Loucy (cell line): ENCODE results near the gene FBXL19.

Experiments used
- H2AFZ ChIP-seq: fragments of 200-600 bp; sonication (generic); 2 replicates; pipeline ENCODE4 v1.6.0; 2016; ENCODE audit warnings: antibody characterized with exemption, mild to moderate bottlenecking, low read length, moderate library complexity
- H3F3A ChIP-seq: fragments of 200-600 bp; 2 replicates; pipeline ENCODE4 v1.6.0; 2016; ENCODE audit warnings: antibody characterized with exemption, low read depth, mild to moderate bottlenecking
- H3K27me3 ChIP-seq: fragments of 200-600 bp; sonication (generic); 2 replicates; pipeline ENCODE4 v1.6.1; 2014; ENCODE audit warnings: low read length, mild to moderate bottlenecking; ENCODE audit not compliant: insufficient read depth, poor library complexity, severe bottlenecking
- H3K36me3 ChIP-seq: fragments of 200-600 bp; sonication (generic); 2 replicates; pipeline ENCODE4 v1.6.1; 2016; ENCODE audit warnings: low read length; ENCODE audit not compliant: insufficient read depth
- H3K4me1 ChIP-seq: fragments of 200-600 bp; sonication (generic); 2 replicates; pipeline ENCODE4 v1.5.1; 2014; ENCODE audit warnings: low read length, mild to moderate bottlenecking; ENCODE audit not compliant: insufficient read depth, poor library complexity, severe bottlenecking
- H3K4me2 ChIP-seq: fragments of 200-600 bp; sonication (generic); 2 replicates; pipeline ENCODE4 v1.6.0; 2014; ENCODE audit warnings: antibody characterized with exemption, low read length, low read depth, mild to moderate bottlenecking; ENCODE audit not compliant: poor library complexity, severe bottlenecking
- H3K4me3 ChIP-seq: fragments of 200-600 bp; sonication (generic); 2 replicates; pipeline ENCODE4 v1.5.1; 2014; ENCODE audit warnings: low read length, mild to moderate bottlenecking, mixed read lengths; ENCODE audit not compliant: poor library complexity, severe bottlenecking
- H3K79me2 ChIP-seq: fragments of 200-600 bp; sonication (generic); 2 replicates; pipeline ENCODE4 v1.6.1; 2014; ENCODE audit warnings: low read length; ENCODE audit not compliant: insufficient read depth
- H3K9ac ChIP-seq: fragments of 200-600 bp; sonication (generic); 2 replicates; pipeline ENCODE4 v1.6.0; 2014; ENCODE audit warnings: mild to moderate bottlenecking, low read depth, low read length, moderate library complexity; ENCODE audit not compliant: poor library complexity, severe bottlenecking
- H3K9me2 ChIP-seq: fragments of 200-600 bp; sonication (generic); replicated peaks from 2 replicates; pipeline ENCODE4 v1.6.1; 2016; ENCODE audit warnings: low read depth, low read length, mixed read lengths
- H3K9me3 ChIP-seq: fragments of 200-600 bp; sonication (generic); 2 replicates; pipeline ENCODE4 v1.6.1; 2014; ENCODE audit warnings: mild to moderate bottlenecking, antibody characterized with exemption, low read length, low read depth; ENCODE audit not compliant: insufficient read depth
- H4K20me1 ChIP-seq: fragments of 200-600 bp; sonication (generic); 2 replicates; pipeline ENCODE4 v1.6.0; 2014; ENCODE audit warnings: antibody characterized with exemption, low read length, mild to moderate bottlenecking; ENCODE audit not compliant: insufficient read depth, poor library complexity, severe bottlenecking
- CTCF ChIP-seq: fragments of 200-600 bp; sonication (generic); conservative IDR thresholded peaks from 2 replicates; pipeline ENCODE4 v1.5.1; 2014; ENCODE audit warnings: mild to moderate bottlenecking, antibody characterized with exemption, low read length
- EZH2phosphoT487 ChIP-seq: fragments of 200-600 bp; IDR thresholded peaks from 2 replicates; pipeline ENCODE4 v1.6.1; 2018; ENCODE audit warnings: antibody characterized with exemption, mild to moderate bottlenecking, moderate library complexity, borderline replicate concordance

Gene FBXL19

GRCh38 chr16:30895627-30896260 is 27.6 kb upstream of the FBXL19 start:
- no peak overlapping the region for H3K9ac ChIP-seq
- H3F3A ChIP-seq: peaks cover 15% of the 10 kb centered on the region; the same call in 1 of the 2 replicates
- peaks cover 6% of the 10 kb centered on the region for H4K20me1 ChIP-seq
- no peak overlapping the region for H3K4me2 ChIP-seq
- no peak overlapping the region for H2AFZ ChIP-seq
- peaks cover 27% of the 10 kb centered on the region for H3K4me1 ChIP-seq
- H3K9me3 ChIP-seq: no peaks in the 10 kb centered on the region
- H3K36me3 ChIP-seq: no peaks in the 10 kb centered on the region
- H3K9me2 ChIP-seq: no peaks in the 10 kb centered on the region
- H3K4me3 ChIP-seq: no peak overlapping the region
- TF ChIP-seq CTCF (no peak), EZH2phosphoT487 (no peak)
- H3K79me2 ChIP-seq: peaks cover 13% of the 10 kb centered on the region
- H3K27me3 ChIP-seq: no peaks in the 10 kb centered on the region

- Histone ChIP-seq H3K79me2 (peaks cover 13% of the 10 kb centered on the region), H3K4me2 (peak within 1 kb of the TSS; percentile 46), H4K20me1 (peaks cover 6% of the 10 kb centered on the region), H3F3A (peaks cover 15% of the 10 kb centered on the region; the same call in 1 of the 2 replicates), H3K9me2 (no peaks in the 10 kb centered on the region), H3K9me3 (no peaks in the 10 kb centered on the region), H2AFZ (peak within 1 kb of the TSS; percentile 75), H3K4me3 (peak within 1 kb of the TSS; percentile 46), H3K4me1 (peaks cover 30% of the 10 kb centered on the region), H3K9ac (peak within 1 kb of the TSS; percentile 41), H3K27me3 (no peaks in the 10 kb centered on the region), H3K36me3 (no peaks in the 10 kb centered on the region)
- TF ChIP-seq CTCF (no peak), EZH2phosphoT487 (no peak)
Measured at GRCh38 chr16:30896261-30896888, 27.0 kb upstream of the FBXL19 start, which contains the start of gene CTF1. Gene CTF1 (plus strand): TSS chr16:30896614. CDS start chr16:30896644, 30 bp downstream.

- peak overlapping the region; percentile 46 for H3K4me3 ChIP-seq
- peak overlapping the region; percentile 46 for H3K4me2 ChIP-seq
- H3K79me2 ChIP-seq: peaks cover 13% of the 10 kb centered on the region
- no peak for TF ChIP-seq CTCF
- no peak for TF ChIP-seq EZH2phosphoT487
- no peaks in the 10 kb centered on the region for H3K9me2 ChIP-seq
- no peaks in the 10 kb centered on the region for H3K36me3 ChIP-seq
- H3K4me1 ChIP-seq: peaks cover 33% of the 10 kb centered on the region
- no peaks in the 10 kb centered on the region for H3K27me3 ChIP-seq
- peaks cover 15% of the 10 kb centered on the region; the same call in 1 of the 2 replicates for H3F3A ChIP-seq
- peak overlapping the region; percentile 75 for H2AFZ ChIP-seq
- H3K9ac ChIP-seq: peak overlapping the region; percentile 41
- peaks cover 6% of the 10 kb centered on the region for H4K20me1 ChIP-seq
- H3K9me3 ChIP-seq: no peaks in the 10 kb centered on the region
Measured at GRCh38 chr16:30896889-30897733, 26.3 kb upstream of the FBXL19 start.
